ENCODE results near the gene HHAT.

DNA sequence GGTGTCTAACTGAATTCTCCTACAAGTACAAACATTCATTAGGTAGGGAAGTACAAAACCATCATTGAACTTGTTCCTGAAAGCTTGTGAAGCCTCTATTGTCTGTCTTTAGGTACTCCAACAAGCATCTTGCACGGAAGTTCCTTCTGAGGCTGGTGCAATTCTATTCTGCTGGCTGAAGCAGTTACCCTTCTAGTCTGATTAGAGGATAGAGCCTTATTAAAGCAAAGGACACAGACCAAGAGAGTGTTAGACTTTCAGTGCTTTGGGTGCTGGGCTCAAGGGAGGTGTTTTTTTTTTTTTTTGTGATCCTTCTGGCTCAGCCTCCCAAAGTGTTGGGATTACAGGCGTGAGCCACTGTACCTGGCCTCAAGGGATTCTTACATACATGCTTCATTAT, 43.8 kb downstream of the HHAT start:
- no peak for TF ChIP-seq GATA2 (IDR thresholded peaks at IDR 0.05; ENCODE audit: low read depth, low read length)
- no peak for TF ChIP-seq GATA3 (IDR thresholded peaks at IDR 0.05; ENCODE audit: low read depth, low read length)

Data from SH-SY5Y (cell line).